ENCODE data around the gene HADHA. TPM values are rescaled to one million over a fixed set of nuclear protein-coding genes. Genes with fewer than 3 reads are reported as not detected.

The HADHA gene
- total RNA-seq, 1 experiment from 2014 or later: 99.9 TPM

DNA sequence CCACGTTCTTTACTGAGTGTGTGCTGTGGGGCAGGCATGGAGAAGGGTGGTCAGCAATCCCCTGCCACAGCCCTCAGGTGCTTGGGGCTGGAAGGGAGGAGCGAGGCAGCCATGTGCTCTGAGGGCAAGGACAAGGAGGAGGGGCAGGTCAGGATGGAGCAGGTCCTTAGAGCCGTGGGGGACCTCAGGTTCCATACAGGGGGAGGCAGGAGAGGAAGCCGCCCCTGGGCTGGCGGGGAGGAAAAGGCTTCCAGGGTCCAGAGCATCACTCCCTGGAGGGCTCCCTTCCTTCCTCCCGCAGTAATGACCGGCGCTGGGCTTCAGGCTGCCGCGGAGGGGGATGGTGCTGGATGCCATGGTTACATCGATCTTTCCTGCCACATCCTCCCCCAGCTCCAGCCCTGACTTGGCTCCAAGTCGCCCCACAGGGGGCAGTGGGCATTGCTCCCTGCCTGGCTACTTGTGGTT lies 65.0 kb downstream of the HADHA start:
- no peaks in the 10 kb centered on the region for H3K36me3 ChIP-seq (ENCODE audit: insufficient read depth, low read length)
- H3K4me1 ChIP-seq (ENCODE audit: low read length): peaks cover 9% of the 10 kb centered on the region
- H2AFZ ChIP-seq (ENCODE audit: low read length): peak overlapping the region; percentile 82
- DNase-seq: no peak
- H3K27ac ChIP-seq (ENCODE audit: low read length): no peak overlapping the region
- H3K4me2 ChIP-seq (ENCODE audit: low read depth, low read length, poor library complexity, severe bottlenecking): peak overlapping the region; percentile 72
- no peaks in the 10 kb centered on the region for H3K27me3 ChIP-seq (ENCODE audit: low read length)
- H3K9me2 ChIP-seq (replicated peaks; ENCODE audit: insufficient read depth, low read length): no peaks in the 10 kb centered on the region
- H3K9ac ChIP-seq (ENCODE audit: low read length): peak overlapping the region; percentile 68
- no peaks in the 10 kb centered on the region for H4K20me1 ChIP-seq (ENCODE audit: insufficient read depth, low read depth, low read length)
- no peaks in the 10 kb centered on the region for H3K9me3 ChIP-seq (ENCODE audit: low read length)
- H3K79me2 ChIP-seq (ENCODE audit: low read length): no peaks in the 10 kb centered on the region
- peak overlapping the region; percentile 73 for H3K4me3 ChIP-seq (ENCODE audit: low read length)

GRCh38 chr2:26178746-26179436 lies 65.5 kb downstream of the HADHA start:
- no peaks in the 10 kb centered on the region for H3K27me3 ChIP-seq (ENCODE audit: low read length)
- no peaks in the 10 kb centered on the region for H3K36me3 ChIP-seq (ENCODE audit: insufficient read depth, low read length)
- H4K20me1 ChIP-seq (ENCODE audit: insufficient read depth, low read depth, low read length): no peaks in the 10 kb centered on the region
- H3K4me2 ChIP-seq (ENCODE audit: low read depth, low read length, poor library complexity, severe bottlenecking): peak overlapping the region; percentile 72
- H2AFZ ChIP-seq (ENCODE audit: low read length): peak overlapping the region; percentile 82
- no peaks in the 10 kb centered on the region for H3K9me2 ChIP-seq (replicated peaks; ENCODE audit: insufficient read depth, low read length)
- no peak overlapping the region for H3K27ac ChIP-seq (ENCODE audit: low read length)
- DNase-seq: peak; percentile 80
- H3K4me1 ChIP-seq (ENCODE audit: low read length): peaks cover 9% of the 10 kb centered on the region
- peak overlapping the region; percentile 73 for H3K4me3 ChIP-seq (ENCODE audit: low read length)
- no peaks in the 10 kb centered on the region for H3K9me3 ChIP-seq (ENCODE audit: low read length)
- no peaks in the 10 kb centered on the region for H3K79me2 ChIP-seq (ENCODE audit: low read length)
- peak overlapping the region; percentile 68 for H3K9ac ChIP-seq (ENCODE audit: low read length)

GRCh38 chr2:26178246-26178645 lies 66.2 kb downstream of the HADHA start:
- Histone ChIP-seq H3K9me3 (ENCODE audit: low read length) (no peaks in the 10 kb centered on the region), H3K36me3 (ENCODE audit: insufficient read depth, low read length) (no peaks in the 10 kb centered on the region), H3K9me2 (replicated peaks; ENCODE audit: insufficient read depth, low read length) (no peaks in the 10 kb centered on the region), H4K20me1 (ENCODE audit: insufficient read depth, low read depth, low read length) (no peaks in the 10 kb centered on the region), H2AFZ (ENCODE audit: low read length) (no peak overlapping the region), H3K4me2 (ENCODE audit: low read depth, low read length, poor library complexity, severe bottlenecking) (peak overlapping the region; percentile 72), H3K4me3 (ENCODE audit: low read length) (peak overlapping the region; percentile 73; the same call in 1 of the 2 replicates), H3K27ac (ENCODE audit: low read length) (no peak overlapping the region), H3K9ac (ENCODE audit: low read length) (no peak overlapping the region), H3K27me3 (ENCODE audit: low read length) (no peaks in the 10 kb centered on the region), H3K79me2 (ENCODE audit: low read length) (no peaks in the 10 kb centered on the region), H3K4me1 (ENCODE audit: low read length) (peaks cover 9% of the 10 kb centered on the region)
- no peak for DNase-seq

GRCh38 chr2:26177122-26177521 lies 67.3 kb downstream of the HADHA start:
- no peak overlapping the region for H3K27ac ChIP-seq (ENCODE audit: low read length)
- no peaks in the 10 kb centered on the region for H3K79me2 ChIP-seq (ENCODE audit: low read length)
- no peak overlapping the region for H2AFZ ChIP-seq (ENCODE audit: low read length)
- peaks cover 9% of the 10 kb centered on the region for H3K4me1 ChIP-seq (ENCODE audit: low read length)
- H4K20me1 ChIP-seq (ENCODE audit: insufficient read depth, low read depth, low read length): no peaks in the 10 kb centered on the region
- no peak overlapping the region for H3K4me2 ChIP-seq (ENCODE audit: low read depth, low read length, poor library complexity, severe bottlenecking)
- no peaks in the 10 kb centered on the region for H3K36me3 ChIP-seq (ENCODE audit: insufficient read depth, low read length)
- no peak for DNase-seq
- no peaks in the 10 kb centered on the region for H3K9me2 ChIP-seq (replicated peaks; ENCODE audit: insufficient read depth, low read length)
- H3K9me3 ChIP-seq (ENCODE audit: low read length): no peaks in the 10 kb centered on the region
- H3K4me3 ChIP-seq (ENCODE audit: low read length): no peak overlapping the region
- no peak overlapping the region for H3K9ac ChIP-seq (ENCODE audit: low read length)
- no peaks in the 10 kb centered on the region for H3K27me3 ChIP-seq (ENCODE audit: low read length)

DNA sequence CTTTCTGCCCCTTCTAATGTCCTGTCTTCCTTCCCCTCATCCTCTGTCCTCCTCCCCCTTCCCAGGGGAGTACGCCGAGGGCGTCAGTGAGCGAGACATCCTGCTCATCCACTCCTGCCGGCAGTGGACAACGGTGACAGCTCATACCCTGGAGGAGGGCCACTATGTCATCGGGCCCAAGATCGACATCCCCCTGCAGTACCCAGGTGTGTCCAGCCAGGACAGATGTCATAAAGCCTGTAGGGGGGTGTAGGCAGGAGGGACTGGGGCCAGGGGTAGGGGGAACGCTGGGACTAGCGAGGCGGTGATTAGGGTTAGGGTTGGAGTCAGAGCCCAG lies 68.2 kb downstream of the HADHA start:
- Histone ChIP-seq H3K9me2 (replicated peaks; ENCODE audit: insufficient read depth, low read length) (no peaks in the 10 kb centered on the region), H3K36me3 (ENCODE audit: insufficient read depth, low read length) (no peaks in the 10 kb centered on the region), H3K27ac (ENCODE audit: low read length) (no peak overlapping the region), H3K4me1 (ENCODE audit: low read length) (peaks cover 9% of the 10 kb centered on the region), H3K27me3 (ENCODE audit: low read length) (no peaks in the 10 kb centered on the region), H2AFZ (ENCODE audit: low read length) (no peak overlapping the region), H3K4me2 (ENCODE audit: low read depth, low read length, poor library complexity, severe bottlenecking) (no peak overlapping the region), H4K20me1 (ENCODE audit: insufficient read depth, low read depth, low read length) (no peaks in the 10 kb centered on the region), H3K9me3 (ENCODE audit: low read length) (no peaks in the 10 kb centered on the region), H3K4me3 (ENCODE audit: low read length) (no peak overlapping the region), H3K79me2 (ENCODE audit: low read length) (no peaks in the 10 kb centered on the region), H3K9ac (ENCODE audit: low read length) (no peak overlapping the region)
- no peak for DNase-seq

DNA sequence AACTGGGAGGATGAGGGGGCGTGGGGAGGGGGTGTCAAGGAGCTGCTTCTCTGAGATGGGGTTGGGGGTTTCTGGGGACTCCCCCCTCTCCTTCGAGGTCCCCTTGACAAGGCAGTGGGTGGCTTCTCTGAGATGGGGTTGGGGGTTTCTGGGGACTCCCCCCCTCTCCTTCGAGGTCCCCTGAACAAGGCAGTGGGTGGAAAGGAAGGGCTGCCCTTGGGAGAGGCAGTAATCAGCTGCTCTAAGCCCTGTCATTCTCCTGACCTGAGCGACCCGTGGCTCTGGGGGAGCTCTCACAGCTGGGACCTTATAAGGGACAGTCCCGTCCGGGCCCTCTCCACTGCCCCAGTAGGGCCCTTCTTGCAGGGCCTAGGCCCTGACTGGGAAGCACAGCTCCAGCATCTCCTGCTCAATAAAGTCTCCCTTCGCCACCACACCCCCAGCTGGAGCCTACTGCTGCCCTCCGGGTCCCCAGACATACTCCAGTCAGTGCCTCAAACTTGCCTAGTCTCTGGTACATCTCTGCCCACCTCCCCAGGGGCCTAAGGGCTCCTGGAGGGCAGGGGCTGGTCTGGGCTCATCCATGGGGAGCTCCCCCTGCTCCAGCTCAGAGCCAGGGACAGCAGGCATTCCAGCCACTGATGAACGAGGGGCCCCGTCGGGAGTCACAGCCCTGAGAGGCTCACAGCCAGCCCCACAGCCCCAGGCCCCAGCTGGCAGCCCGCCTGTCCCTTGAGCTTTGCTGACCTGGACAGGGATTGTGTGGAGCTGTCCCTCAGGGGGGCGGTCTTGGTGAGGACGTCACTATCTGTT lies 68.8 kb downstream of the HADHA start:
- Histone ChIP-seq H3K79me2 (ENCODE audit: low read length) (no peaks in the 10 kb centered on the region), H3K27ac (ENCODE audit: low read length) (no peak overlapping the region), H3K4me1 (ENCODE audit: low read length) (peaks cover 9% of the 10 kb centered on the region), H3K9me2 (replicated peaks; ENCODE audit: insufficient read depth, low read length) (no peaks in the 10 kb centered on the region), H2AFZ (ENCODE audit: low read length) (no peak overlapping the region), H3K9ac (ENCODE audit: low read length) (no peak overlapping the region), H3K9me3 (ENCODE audit: low read length) (no peaks in the 10 kb centered on the region), H3K4me3 (ENCODE audit: low read length) (no peak overlapping the region), H3K36me3 (ENCODE audit: insufficient read depth, low read length) (no peaks in the 10 kb centered on the region), H4K20me1 (ENCODE audit: insufficient read depth, low read depth, low read length) (no peaks in the 10 kb centered on the region), H3K4me2 (ENCODE audit: low read depth, low read length, poor library complexity, severe bottlenecking) (no peak overlapping the region), H3K27me3 (ENCODE audit: low read length) (no peaks in the 10 kb centered on the region)
- no peak for DNase-seq

GRCh38 chr2:26174691-26175465 lies 69.6 kb downstream of the HADHA start:
- no peak overlapping the region for H3K27ac ChIP-seq (ENCODE audit: low read length)
- no peak overlapping the region for H3K9ac ChIP-seq (ENCODE audit: low read length)
- peaks cover 9% of the 10 kb centered on the region for H3K4me1 ChIP-seq (ENCODE audit: low read length)
- no peaks in the 10 kb centered on the region for H3K27me3 ChIP-seq (ENCODE audit: low read length)
- no peaks in the 10 kb centered on the region for H3K79me2 ChIP-seq (ENCODE audit: low read length)
- no peaks in the 10 kb centered on the region for H3K36me3 ChIP-seq (ENCODE audit: insufficient read depth, low read length)
- H3K4me3 ChIP-seq (ENCODE audit: low read length): no peak overlapping the region
- no peak for DNase-seq
- H3K4me2 ChIP-seq (ENCODE audit: low read depth, low read length, poor library complexity, severe bottlenecking): no peak overlapping the region
- no peaks in the 10 kb centered on the region for H3K9me3 ChIP-seq (ENCODE audit: low read length)
- H3K9me2 ChIP-seq (replicated peaks; ENCODE audit: insufficient read depth, low read length): no peaks in the 10 kb centered on the region
- no peak overlapping the region for H2AFZ ChIP-seq (ENCODE audit: low read length)
- no peaks in the 10 kb centered on the region for H4K20me1 ChIP-seq (ENCODE audit: insufficient read depth, low read depth, low read length)
